NCI-H146 treated with DMSO at 0.1 percent for 48 hours (cell line): ENCODE results near the gene ATRNL1.

Experiments
- DNase-seq: peaks from one replicate; lab custom pipeline; 2025; ENCODE audit not compliant: unreplicated experiment; lab: John Stamatoyannopoulos, UW

The ATRNL1 gene

GRCh38 chr10:115882021-115882420 lies 788.9 kb downstream of the ATRNL1 start:
- DNase-seq, result no peak

GRCh38 chr10:115883372-115883771 lies 790.2 kb downstream of the ATRNL1 start:
- DNase-seq, result no peak

GRCh38 chr10:115884331-115884730 lies 791.2 kb downstream of the ATRNL1 start:
- DNase-seq, result no peak

- no peak for DNase-seq
Measured at GRCh38 chr10:115895166-115895565, 802.0 kb downstream of the ATRNL1 start.

GRCh38 chr10:115898242-115898641 lies 805.1 kb downstream of the ATRNL1 start:
- no peak for DNase-seq

- no peak for DNase-seq
Measured at GRCh38 chr10:115902596-115902995, 809.4 kb downstream of the ATRNL1 start.

- no peak for DNase-seq
Measured at GRCh38 chr10:115903207-115903606, 810.0 kb downstream of the ATRNL1 start.

GRCh38 chr10:115903845-115904244 lies 810.7 kb downstream of the ATRNL1 start:
- no peak for DNase-seq

- DNase-seq, result no peak
Measured at GRCh38 chr10:115909037-115909436, 815.9 kb downstream of the ATRNL1 start.

- DNase-seq, result no peak
Measured at GRCh38 chr10:115909962-115910731, 817.0 kb downstream of the ATRNL1 start.

GRCh38 chr10:115914475-115914874 lies 821.3 kb downstream of the ATRNL1 start:
- DNase-seq, result no peak

GRCh38 chr10:115915429-115915828 lies 822.3 kb downstream of the ATRNL1 start:
- no peak for DNase-seq

- DNase-seq, result no peak
Measured at GRCh38 chr10:115918812-115919211, 825.6 kb downstream of the ATRNL1 start.

GRCh38 chr10:115921795-115922194 lies 828.6 kb downstream of the ATRNL1 start:
- no peak for DNase-seq

- no peak for DNase-seq
Measured at GRCh38 chr10:115931309-115931708, 838.1 kb downstream of the ATRNL1 start.

- no peak for DNase-seq
Measured at GRCh38 chr10:115932099-115932498, 838.9 kb downstream of the ATRNL1 start.

GRCh38 chr10:115933098-115933497 lies 839.9 kb downstream of the ATRNL1 start:
- DNase-seq, result no peak

GRCh38 chr10:115935731-115936130 lies 842.6 kb downstream of the ATRNL1 start:
- DNase-seq, result no peak

- no peak for DNase-seq
Measured at GRCh38 chr10:115936926-115937767, 844.0 kb downstream of the ATRNL1 start.

GRCh38 chr10:115937768-115938056 lies 844.5 kb downstream of the ATRNL1 start:
- DNase-seq, result no peak

GRCh38 chr10:115939101-115939854 lies 846.1 kb downstream of the ATRNL1 start:
- DNase-seq, result no peak

GRCh38 chr10:115941361-115941771 lies 848.2 kb downstream of the ATRNL1 start:
- DNase-seq, result no peak
